Neural cell (in vitro differentiated cells): Measurements from ENCODE around the gene WNK3. TPM values are rescaled to one million over a fixed set of nuclear protein-coding genes. Genes with fewer than 3 reads are reported as not detected.
"Not testable (repeated sequence)": the region's sequence is repeated elsewhere in the genome, so short reads cannot be mapped to it uniquely, and the experiment has no call there.

Source experiments
- H2AFZ ChIP-seq: fragments of 200-600, 300-800 bp; sonication (generic), shearing (Covaris generic); 2 replicates; pipeline ENCODE4 v1.6.0; 2014; ENCODE audit warnings: low read depth, mild to moderate bottlenecking, antibody characterized with exemption, low read length, moderate library complexity
- H3F3A ChIP-seq: fragments of 200-600 bp; shearing (Covaris generic); 2 replicates; pipeline ENCODE4 v1.6.1; 2016; ENCODE audit warnings: mild to moderate bottlenecking, moderate library complexity, mixed read lengths, antibody characterized with exemption, low read length; ENCODE audit not compliant: insufficient read depth, poor library complexity, severe bottlenecking
- H3K27ac ChIP-seq: fragments of 200-600, 300-800 bp; sonication (generic), shearing (Covaris generic); 2 replicates; pipeline ENCODE4 v1.5.1; 2014; ENCODE audit warnings: mild to moderate bottlenecking, low read length, moderate library complexity
- H3K27me3 ChIP-seq: fragments of 300-800, 200-600 bp; sonication (generic), shearing (Covaris generic); 2 replicates; pipeline ENCODE4 v1.6.0; 2014; ENCODE audit warnings: mild to moderate bottlenecking, low read depth, low read length, moderate library complexity; ENCODE audit not compliant: insufficient read depth
- H3K36me3 ChIP-seq: fragments of 300-800, 200-600 bp; sonication (generic), shearing (Covaris generic); 2 replicates; pipeline ENCODE4 v1.5.1; 2014; ENCODE audit warnings: mild to moderate bottlenecking, antibody characterized with exemption, low read length, moderate library complexity; ENCODE audit not compliant: insufficient read depth
- H3K4me2 ChIP-seq: fragments of 300-800, 200-600 bp; sonication (generic), shearing (Covaris generic); 2 replicates; pipeline ENCODE4 v1.6.0; 2014; ENCODE audit warnings: mild to moderate bottlenecking, low read length
- H3K4me3 ChIP-seq: fragments of 300-800, 200-600 bp; sonication (generic), shearing (Covaris generic); 2 replicates; pipeline ENCODE4 v1.5.1; 2014; ENCODE audit warnings: mild to moderate bottlenecking, low read length, moderate library complexity
- H3K79me2 ChIP-seq: fragments of 200-600 bp; shearing (Covaris generic); replicated peaks from 2 replicates; pipeline ENCODE4 v1.6.0; 2014; ENCODE audit warnings: mild to moderate bottlenecking, low read length, moderate library complexity; ENCODE audit not compliant: insufficient read depth
- H3K9ac ChIP-seq: fragments of 300-800, 200-600 bp; sonication (generic), shearing (Covaris generic); 2 replicates; pipeline ENCODE4 v1.6.1; 2016; ENCODE audit warnings: mild to moderate bottlenecking, low read length, mixed read lengths
- H3K9me2 ChIP-seq: fragments of 200-600 bp; shearing (Covaris generic); 2 replicates; pipeline ENCODE4 v1.6.1; 2016; ENCODE audit warnings: mild to moderate bottlenecking, low read length, mixed read lengths; ENCODE audit not compliant: insufficient read depth
- H3K9me3 ChIP-seq: fragments of 200-600, 300-800 bp; sonication (generic), shearing (Covaris generic); 2 replicates; pipeline ENCODE4 v1.6.1; 2016; ENCODE audit warnings: mild to moderate bottlenecking, mixed run types, low read length, moderate library complexity, mixed read lengths
- H4K20me1 ChIP-seq: fragments of 200-600 bp; shearing (Covaris generic); 2 replicates; pipeline ENCODE4 v1.6.1; 2016; ENCODE audit warnings: mild to moderate bottlenecking, mixed run types; ENCODE audit not compliant: insufficient read depth
- CTCF ChIP-seq: fragments of 450-650 bp; IDR thresholded peaks from 2 replicates; pipeline ENCODE4 v1.5.1; 2014; ENCODE audit warnings: antibody characterized with exemption, mild to moderate bottlenecking, moderate library complexity; ENCODE audit not compliant: poor library complexity, severe bottlenecking
- EP300 ChIP-seq: fragments of 450-650 bp; conservative IDR thresholded peaks from 2 replicates; pipeline ENCODE4 v1.6.1; 2014; ENCODE audit warnings: antibody characterized with exemption, mild to moderate bottlenecking, moderate library complexity; ENCODE audit not compliant: poor library complexity, severe bottlenecking
- POLR2AphosphoS5 ChIP-seq: IDR thresholded peaks from 2 replicates; pipeline ENCODE4 v1.6.1; 2012
- RAD21 ChIP-seq: fragments of 450-650 bp; conservative IDR thresholded peaks from 2 replicates; pipeline ENCODE4 v1.6.1; 2014; ENCODE audit warnings: antibody characterized with exemption, mild to moderate bottlenecking, moderate library complexity
- REST ChIP-seq: IDR thresholded peaks from 2 replicates; pipeline ENCODE4 v1.6.1; 2012; ENCODE audit warnings: borderline replicate concordance
- SMC3 ChIP-seq: fragments of 450-650 bp; conservative IDR thresholded peaks from 2 replicates; pipeline ENCODE4 v1.6.1; 2014; ENCODE audit warnings: antibody characterized with exemption, mild to moderate bottlenecking, moderate library complexity; ENCODE audit not compliant: poor library complexity
- polyA plus RNA-seq: library from polyadenylated mRNA; depleted of rRNA; stranded (reverse); fragments of >200 nt; gene quantifications from 2 replicates; pipeline ENCODE4 v1.2.3, GENCODE V29; 2014

Gene WNK3
- polyA plus RNA-seq, 1 donor from 2014 or later = 35.0 TPM

- no peak overlapping the region for H3K27ac ChIP-seq
- H3K9ac ChIP-seq = no peak overlapping the region
- H2AFZ ChIP-seq = no peak overlapping the region
- no peak overlapping the region for H3K4me2 ChIP-seq
- no peak overlapping the region for H3K4me3 ChIP-seq
- H3F3A ChIP-seq = no peaks in the 10 kb centered on the region
- no peaks in the 10 kb centered on the region for H4K20me1 ChIP-seq
- no peaks in the 10 kb centered on the region for H3K27me3 ChIP-seq
- H3K79me2 ChIP-seq = peaks cover 46% of the 10 kb centered on the region
- no peaks in the 10 kb centered on the region for H3K9me2 ChIP-seq
- no peak for TF ChIP-seq CTCF
- TF ChIP-seq POLR2AphosphoS5 = no peak
- TF ChIP-seq REST = no peak
- TF ChIP-seq EP300 = no peak
- no peaks in the 10 kb centered on the region for H3K36me3 ChIP-seq
- H3K9me3 ChIP-seq = no peaks in the 10 kb centered on the region
These were observed 5.2 kb downstream of the WNK3 start for GRCh38 chrX:54352677-54353076.

GRCh38 chrX:54337383-54337782 is 20.5 kb downstream of the WNK3 start:
- H3K9me3 ChIP-seq, H2AFZ ChIP-seq, H3K9me2 ChIP-seq, H3K27me3 ChIP-seq, H3K4me2 ChIP-seq, H3K36me3 ChIP-seq, H4K20me1 ChIP-seq, H3K27ac ChIP-seq, H3F3A ChIP-seq, H3K9ac ChIP-seq, H3K4me3 ChIP-seq: not testable (repeated sequence)
- peaks cover 20% of the 10 kb centered on the region for H3K79me2 ChIP-seq

DNA sequence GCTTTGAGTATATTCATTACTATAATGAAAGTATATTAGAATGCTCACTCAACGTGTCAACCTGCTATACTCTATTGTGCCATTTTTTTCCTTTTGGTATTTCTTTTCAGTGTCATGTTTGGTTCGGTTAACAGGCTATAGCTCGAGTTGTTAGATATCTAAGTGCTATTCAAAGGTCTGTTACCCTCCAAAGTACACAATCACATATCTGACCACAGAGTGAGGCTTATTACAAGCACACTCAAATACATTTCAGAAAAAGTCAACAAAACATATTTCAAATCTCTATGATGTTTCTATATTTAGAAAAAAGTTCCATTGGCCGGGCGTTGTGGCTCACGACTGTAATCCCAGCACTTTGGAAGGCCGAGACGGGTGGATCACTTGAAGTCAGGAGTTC is 32.8 kb downstream of the WNK3 start:
- H3K9me3 ChIP-seq = no peaks in the 10 kb centered on the region
- H3F3A ChIP-seq = no peaks in the 10 kb centered on the region
- no peaks in the 10 kb centered on the region for H3K9me2 ChIP-seq
- no peak for TF ChIP-seq SMC3
- no peak for TF ChIP-seq RAD21
- H3K79me2 ChIP-seq = no peaks in the 10 kb centered on the region
- no peak overlapping the region for H3K4me2 ChIP-seq
- H3K36me3 ChIP-seq = no peaks in the 10 kb centered on the region
- no peak overlapping the region for H3K4me3 ChIP-seq
- no peaks in the 10 kb centered on the region for H3K27me3 ChIP-seq
- H4K20me1 ChIP-seq = no peaks in the 10 kb centered on the region
- H3K9ac ChIP-seq = no peak overlapping the region
- no peak overlapping the region for H2AFZ ChIP-seq
- H3K27ac ChIP-seq = no peak overlapping the region
